Hepatocyte (in vitro differentiated cells): Measurements from ENCODE around the gene STK11.

Source experiments
- EZH2 ChIP-seq: fragments of 200-600 bp; sonication (generic); IDR thresholded peaks from 2 replicates; pipeline ENCODE4 v1.6.1; 2016; ENCODE audit warnings: antibody characterized with exemption, mild to moderate bottlenecking, borderline replicate concordance
- TF ChIP-seq, protein P1 (sequence below): fragments of 200-600 bp; sonication (generic); IDR thresholded peaks from 2 replicates; pipeline ENCODE4 v1.5.1; 2016; ENCODE audit warnings: antibody characterized with exemption, mild to moderate bottlenecking; ENCODE audit not compliant: poor library complexity

DNA sequence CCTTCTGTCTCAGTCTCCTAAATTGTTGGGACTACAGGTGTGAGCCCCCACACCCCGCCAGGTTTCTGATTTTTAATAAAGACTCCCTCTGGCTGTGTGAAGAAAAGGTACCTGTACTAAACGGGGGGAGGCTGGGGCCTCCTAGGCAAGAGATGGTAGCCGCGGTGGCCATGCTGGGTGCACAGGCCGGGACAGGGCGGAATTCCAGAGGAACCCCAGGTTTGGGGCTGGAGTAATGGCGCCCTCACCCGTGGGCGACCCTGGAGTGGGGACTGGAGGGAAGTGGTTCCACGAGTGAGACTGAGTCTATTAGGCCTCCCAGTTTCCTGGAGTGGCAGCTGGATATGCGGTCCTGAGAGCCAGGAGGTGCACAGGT is 33.8 kb downstream of the STK11 start:
- TF ChIP-seq, protein P1, sequence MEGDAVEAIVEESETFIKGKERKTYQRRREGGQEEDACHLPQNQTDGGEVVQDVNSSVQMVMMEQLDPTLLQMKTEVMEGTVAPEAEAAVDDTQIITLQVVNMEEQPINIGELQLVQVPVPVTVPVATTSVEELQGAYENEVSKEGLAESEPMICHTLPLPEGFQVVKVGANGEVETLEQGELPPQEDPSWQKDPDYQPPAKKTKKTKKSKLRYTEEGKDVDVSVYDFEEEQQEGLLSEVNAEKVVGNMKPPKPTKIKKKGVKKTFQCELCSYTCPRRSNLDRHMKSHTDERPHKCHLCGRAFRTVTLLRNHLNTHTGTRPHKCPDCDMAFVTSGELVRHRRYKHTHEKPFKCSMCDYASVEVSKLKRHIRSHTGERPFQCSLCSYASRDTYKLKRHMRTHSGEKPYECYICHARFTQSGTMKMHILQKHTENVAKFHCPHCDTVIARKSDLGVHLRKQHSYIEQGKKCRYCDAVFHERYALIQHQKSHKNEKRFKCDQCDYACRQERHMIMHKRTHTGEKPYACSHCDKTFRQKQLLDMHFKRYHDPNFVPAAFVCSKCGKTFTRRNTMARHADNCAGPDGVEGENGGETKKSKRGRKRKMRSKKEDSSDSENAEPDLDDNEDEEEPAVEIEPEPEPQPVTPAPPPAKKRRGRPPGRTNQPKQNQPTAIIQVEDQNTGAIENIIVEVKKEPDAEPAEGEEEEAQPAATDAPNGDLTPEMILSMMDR, result no peak
- TF ChIP-seq EZH2, result no peak
